ENCODE data around the gene GLT8D1.
"Not testable (repeated sequence)": the region's sequence is repeated elsewhere in the genome, so short reads cannot be mapped to it uniquely, and the experiment has no call there.

GLT8D1 gene

GRCh38 chr3:52679811-52680210 lies 25.8 kb downstream of the GLT8D1 start:
- DNase-seq (ENCODE audit: low spot score): no peak

- no peak for DNase-seq (ENCODE audit: low spot score)
Measured at GRCh38 chr3:52679199-52679538, 26.4 kb downstream of the GLT8D1 start.

GRCh38 chr3:52678265-52679198 lies 27.1 kb downstream of the GLT8D1 start:
- no peak for DNase-seq (ENCODE audit: low spot score)

GRCh38 chr3:52676201-52676600 lies 29.4 kb downstream of the GLT8D1 start:
- not testable (repeated sequence) for DNase-seq (ENCODE audit: low spot score)

GRCh38 chr3:52671676-52672075 lies 33.9 kb downstream of the GLT8D1 start:
- DNase-seq (ENCODE audit: low spot score): no peak

- no peak for DNase-seq (ENCODE audit: low spot score)
Measured at GRCh38 chr3:52670621-52671521, 34.7 kb downstream of the GLT8D1 start.

- no peak for DNase-seq (ENCODE audit: low spot score)
Measured at GRCh38 chr3:52663098-52663497, 42.5 kb downstream of the GLT8D1 start.

GRCh38 chr3:52660046-52660445 lies 45.5 kb downstream of the GLT8D1 start:
- DNase-seq (ENCODE audit: low spot score): no peak

- DNase-seq (ENCODE audit: low spot score): no peak
Measured at GRCh38 chr3:52655895-52656294, 49.7 kb downstream of the GLT8D1 start.

GRCh38 chr3:52651592-52651991 lies 54.0 kb downstream of the GLT8D1 start:
- no peak for DNase-seq (ENCODE audit: low spot score)

GRCh38 chr3:52650439-52650838 lies 55.2 kb downstream of the GLT8D1 start:
- no peak for DNase-seq (ENCODE audit: low spot score)

DNA sequence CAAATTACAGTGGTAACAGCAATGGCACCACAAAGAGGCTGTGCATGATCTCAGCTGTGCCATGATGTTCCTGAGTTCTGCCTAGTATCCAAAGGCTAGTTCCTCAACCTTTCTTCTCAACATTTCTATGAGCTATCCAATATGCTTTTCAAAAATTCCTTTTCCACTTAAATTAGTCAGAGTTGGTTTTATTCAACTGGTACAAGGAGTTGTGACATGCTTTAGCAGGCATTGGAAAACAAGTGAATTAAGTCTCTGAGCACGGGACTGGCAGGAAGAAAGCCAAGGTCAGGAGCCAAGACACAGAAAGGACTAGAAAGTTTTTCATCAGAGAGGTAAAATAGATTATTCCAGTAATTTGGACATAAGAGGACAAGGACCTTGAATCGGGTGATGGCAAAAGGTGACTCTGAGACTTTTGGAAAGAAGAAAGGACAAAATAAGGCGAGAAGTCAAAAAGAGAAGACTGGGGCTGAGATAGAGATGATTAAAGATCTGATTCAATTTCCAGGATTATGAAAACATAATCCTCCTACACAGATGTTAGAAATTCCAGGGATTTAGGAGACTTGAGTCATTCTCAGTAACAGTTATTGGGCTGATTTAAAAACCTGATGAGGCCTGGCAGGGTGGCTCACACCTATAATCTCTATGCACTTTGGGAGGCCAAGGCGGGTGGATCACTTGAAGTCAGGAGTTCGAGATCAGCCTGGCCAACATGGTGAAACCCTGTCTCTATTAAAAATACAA lies 56.0 kb downstream of the GLT8D1 start:
- DNase-seq (ENCODE audit: low spot score): no peak

DNA sequence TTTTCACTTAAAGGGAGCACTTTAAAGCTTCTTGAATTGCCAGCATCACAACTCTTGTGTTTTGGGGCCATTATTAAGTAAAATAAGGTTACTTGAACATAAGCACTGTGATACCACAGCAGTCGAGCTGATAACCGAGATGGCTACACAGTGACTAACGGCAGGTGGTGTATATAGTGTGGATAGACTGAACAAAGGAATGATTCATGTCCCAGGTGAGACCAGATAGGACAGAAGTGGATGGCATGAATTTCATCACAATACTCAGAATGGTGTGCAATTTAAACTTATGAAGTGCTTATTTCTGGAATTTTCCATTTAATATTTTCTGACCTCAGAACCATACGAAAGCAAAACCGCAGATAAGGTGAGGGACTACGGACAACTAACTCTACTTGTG lies 60.0 kb downstream of the GLT8D1 start:
- DNase-seq (ENCODE audit: low spot score): no peak
